Prostate gland (tissue), 2 donors: Measurements from ENCODE around the gene OIP5. TPM values are rescaled to one million over a fixed set of nuclear protein-coding genes. Genes with fewer than 3 reads are reported as not detected.
"Not testable (repeated sequence)": the region's sequence is repeated elsewhere in the genome, so short reads cannot be mapped to it uniquely, and the experiment has no call there.

Experiments
- DNase-seq: peaks from one replicate; pipeline ENCODE4 v3.0.0-alpha.2; 2019; ENCODE audit warnings: low spot score
- H3K27ac ChIP-seq, 2 donors: fragments of 200-600 bp; sonication (generic); 2 replicates each; pipeline ENCODE4 v1.5.1; 2017 to 2019
- H3K27me3 ChIP-seq: fragments of 200-600 bp; sonication (generic); replicated peaks from 2 replicates; pipeline ENCODE4 v1.5.1; 2019; ENCODE audit not compliant: insufficient read depth
- H3K36me3 ChIP-seq, 2 donors: fragments of 200-600 bp; sonication (generic); 1 replicate in 1 of 2; 2 replicates in 1 of 2; pipeline versions ENCODE4 v1.5.1 to v1.8.1; 2017 to 2019
- H3K4me1 ChIP-seq: fragments of 200-600 bp; sonication (generic); replicated peaks from 2 replicates; pipeline ENCODE4 v1.5.1; 2019
- H3K4me3 ChIP-seq, 2 donors: fragments of 200-600 bp; sonication (generic); 2 replicates each; pipeline ENCODE4 v1.5.1; 2017 to 2019
- H3K9me3 ChIP-seq: fragments of 200-600 bp; sonication (generic); 2 replicates; pipeline ENCODE4 v1.5.1; 2017
- POLR2A ChIP-seq: fragments of 450-650 bp; IDR thresholded peaks from one replicate; pipeline ENCODE4 v1.6.1; 2016; ENCODE audit warnings: antibody characterized with exemption, mild to moderate bottlenecking
- POLR2AphosphoS5 ChIP-seq: sonication (generic); formaldehyde crosslinking; IDR thresholded peaks from one replicate; pipeline ENCODE4 v1.6.1; 2017; ENCODE audit warnings: antibody characterized with exemption
- WGBS: methylation state at CpG from one replicate; pipeline ENCODE4 v1.1.5; 2018; 5-methylcytosine and 5-hydroxymethylcytosine counted together
- intact Hi-C: fragments of 100-400 bp; cut with DNase I; formaldehyde crosslinking; loops from one replicate; pipeline ENCODE4 v1.14.2; 2022
- total RNA-seq, 2 donors: library from RNA; depleted of rRNA; stranded (reverse); fragments of >200 nt; gene quantifications; one replicate each; pipeline ENCODE4 v1.1.0, GENCODE V29; 2016
- TF ChIP-seq, protein P1 (sequence below), 4 experiments: fragments of 200-600 bp in 2 of 4; fragments of 450-650 bp in 2 of 4; sonication (generic) in 2 of 4; IDR thresholded peaks; 1 replicate in 3 of 4; 2 replicates in 1 of 4; pipeline ENCODE4 v1.5.1; 2016 to 2019; ENCODE audit warnings: antibody characterized with exemption in 4 of 4, mild to moderate bottlenecking in 2 of 4, moderate library complexity in 2 of 4

OIP5 gene
- total RNA-seq, 2 donors from 2014 or later: 1.1 to 4.6 TPM

DNA sequence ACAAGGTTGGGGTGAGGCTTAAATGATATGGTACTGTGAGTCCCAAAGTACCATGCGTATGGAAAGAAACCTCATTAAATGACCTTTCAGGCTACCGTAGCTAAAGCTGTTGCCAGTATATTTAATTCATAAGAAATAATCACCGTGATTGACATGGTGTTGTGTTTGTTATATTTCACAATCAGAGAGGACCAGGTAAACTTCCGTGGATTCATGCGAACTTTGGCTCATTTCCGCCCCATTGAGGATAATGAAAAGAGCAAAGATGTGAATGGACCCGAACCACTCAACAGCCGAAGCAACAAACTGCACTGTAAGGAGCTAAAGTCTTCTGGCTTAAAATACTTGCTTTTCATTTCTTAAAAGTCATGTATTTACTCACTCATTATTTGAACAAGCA is 69.8 kb downstream of the OIP5 start:
- TF ChIP-seq, protein P1, sequence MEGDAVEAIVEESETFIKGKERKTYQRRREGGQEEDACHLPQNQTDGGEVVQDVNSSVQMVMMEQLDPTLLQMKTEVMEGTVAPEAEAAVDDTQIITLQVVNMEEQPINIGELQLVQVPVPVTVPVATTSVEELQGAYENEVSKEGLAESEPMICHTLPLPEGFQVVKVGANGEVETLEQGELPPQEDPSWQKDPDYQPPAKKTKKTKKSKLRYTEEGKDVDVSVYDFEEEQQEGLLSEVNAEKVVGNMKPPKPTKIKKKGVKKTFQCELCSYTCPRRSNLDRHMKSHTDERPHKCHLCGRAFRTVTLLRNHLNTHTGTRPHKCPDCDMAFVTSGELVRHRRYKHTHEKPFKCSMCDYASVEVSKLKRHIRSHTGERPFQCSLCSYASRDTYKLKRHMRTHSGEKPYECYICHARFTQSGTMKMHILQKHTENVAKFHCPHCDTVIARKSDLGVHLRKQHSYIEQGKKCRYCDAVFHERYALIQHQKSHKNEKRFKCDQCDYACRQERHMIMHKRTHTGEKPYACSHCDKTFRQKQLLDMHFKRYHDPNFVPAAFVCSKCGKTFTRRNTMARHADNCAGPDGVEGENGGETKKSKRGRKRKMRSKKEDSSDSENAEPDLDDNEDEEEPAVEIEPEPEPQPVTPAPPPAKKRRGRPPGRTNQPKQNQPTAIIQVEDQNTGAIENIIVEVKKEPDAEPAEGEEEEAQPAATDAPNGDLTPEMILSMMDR (IDR thresholded peaks at IDR 0.05): no peak
- no peak for TF ChIP-seq POLR2AphosphoS5
- TF ChIP-seq POLR2A: no peak
- H3K27me3 ChIP-seq: no peaks in the 10 kb centered on the region
- 94% methylated on average over 8 of the region's 8 CpGs for WGBS
- intact Hi-C loops: no loop called here
- no peak overlapping the region for H3K27ac ChIP-seq
- no peak for DNase-seq
- no peak overlapping the region for H3K4me3 ChIP-seq
- no peaks in the 10 kb centered on the region for H3K4me1 ChIP-seq
- H3K9me3 ChIP-seq: no peaks in the 10 kb centered on the region
- H3K36me3 ChIP-seq: peaks cover 0 to 4% of the 10 kb centered on the region in 2 donors

DNA sequence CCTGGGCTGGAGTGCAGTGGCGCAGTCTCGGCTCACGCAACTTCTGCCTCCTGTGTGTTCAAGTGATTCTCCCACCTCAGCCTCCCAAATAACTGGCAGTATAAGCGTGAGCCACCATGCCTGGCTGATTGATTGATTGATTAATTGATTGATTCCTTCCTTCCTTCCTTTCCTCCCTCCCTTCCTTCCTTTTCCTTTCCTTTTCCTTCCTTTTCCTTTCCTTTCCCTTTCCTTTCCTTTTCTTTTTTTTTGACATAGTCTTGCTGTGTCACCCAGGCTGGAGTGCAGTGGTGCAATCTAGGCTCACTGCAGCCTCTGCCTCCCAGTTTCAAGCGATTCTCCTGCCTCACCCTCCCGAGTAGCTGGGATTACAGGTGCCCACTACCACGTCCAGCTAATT is 71.5 kb downstream of the OIP5 start:
- 96% methylated on average over 7 of the region's 7 CpGs for WGBS
- H3K27ac ChIP-seq, H3K27me3 ChIP-seq, intact Hi-C loops, H3K36me3 ChIP-seq, H3K4me3 ChIP-seq, H3K9me3 ChIP-seq, DNase-seq, H3K4me1 ChIP-seq: not testable (repeated sequence)

DNA sequence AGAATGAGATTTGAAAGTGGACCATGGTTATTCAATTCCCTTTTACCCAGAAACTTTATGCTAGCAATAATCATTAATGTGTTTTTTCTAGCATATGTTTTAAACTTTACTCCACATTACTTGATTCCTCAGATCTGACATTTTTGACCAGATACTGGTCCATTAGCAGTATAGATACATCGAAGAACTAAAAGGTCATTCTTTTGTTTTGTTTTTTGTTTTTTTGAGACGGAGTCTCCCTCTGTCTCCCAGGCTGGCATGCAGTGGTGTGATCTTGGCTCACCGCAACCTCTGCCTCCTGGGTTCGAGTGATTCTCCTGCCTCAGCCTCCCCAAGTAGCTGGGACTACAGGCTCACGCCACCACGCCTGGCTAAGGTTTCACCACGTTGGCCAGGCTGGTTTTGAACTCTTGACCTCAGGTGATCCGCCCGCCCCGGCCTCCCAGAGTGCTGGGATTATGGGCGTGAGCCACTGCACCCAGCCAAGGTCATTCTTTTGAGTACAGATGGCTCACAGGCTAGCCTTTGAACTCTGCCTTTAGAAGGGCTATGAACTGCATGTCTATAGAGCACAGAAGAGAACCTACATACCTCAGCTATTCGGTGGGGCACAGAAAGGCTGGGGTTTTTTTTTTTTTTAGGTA is 72.7 kb downstream of the OIP5 start:
- Histone ChIP-seq H3K4me1 (no peaks in the 10 kb centered on the region), H3K36me3 (peaks cover 0 to 4% of the 10 kb centered on the region in 2 donors), H3K9me3 (no peaks in the 10 kb centered on the region), H3K27ac (no peak overlapping the region), H3K27me3 (no peaks in the 10 kb centered on the region), H3K4me3 (no peak overlapping the region)
- intact Hi-C loops: no loop called here
- 86% methylated on average over 12 of the region's 12 CpGs for WGBS
- no peak for TF ChIP-seq POLR2AphosphoS5
- TF ChIP-seq, protein P1 (IDR thresholded peaks at IDR 0.05): no peak
- no peak for TF ChIP-seq POLR2A
- DNase-seq: no peak

Other genes starting within 250 kb of the OIP5 start
- 10 to 100 TPM; 23.0 to 51.2 TPM for gene INO80, start 216.3 kb downstream of the OIP5 start, total RNA-seq
- 1 to 10 TPM in 1 of 2 donors, not detected in 1; 5.3 TPM for gene EXD1, start 101.8 kb downstream of the OIP5 start, total RNA-seq
- 100 to 1,000 TPM in 1 of 2 donors, 10 to 100 TPM in 1; 97.0 to 174 TPM for gene CHP1, start 101.3 kb downstream of the OIP5 start, total RNA-seq
- gene NUSAP1, start 290 bp upstream of the OIP5 start, total RNA-seq: 10 to 100 TPM in 1 of 2 donors, 1 to 10 TPM in 1; 3.9 to 28.2 TPM
- 10 to 100 TPM; 20.1 to 23.1 TPM for gene NDUFAF1, start 69.9 kb upstream of the OIP5 start, total RNA-seq
- gene RTF1, start 84.5 kb upstream of the OIP5 start, total RNA-seq: 10 to 100 TPM; 23.8 to 52.4 TPM
- 10 to 100 TPM in 1 of 2 donors, under 1 TPM in 1; 0.23 to 14.2 TPM for gene ITPKA, start 161.3 kb upstream of the OIP5 start, total RNA-seq
- 1 to 10 TPM in 1 of 2 donors, not detected in 1; 1.5 TPM for gene LTK, start 181.2 kb upstream of the OIP5 start, total RNA-seq
- gene RPAP1, start 211.7 kb upstream of the OIP5 start, total RNA-seq: 10 to 100 TPM; 17.0 to 47.3 TPM
- 10 to 100 TPM in 1 of 2 donors, 1 to 10 TPM in 1; 5.2 to 99.6 TPM for gene TYRO3, start 226.6 kb upstream of the OIP5 start, total RNA-seq